NCI-H2081 (cell line): ENCODE measurements around the gene HOXA10.

Experiments used
- DNase-seq, 2 experiments: peaks; one replicate each; lab custom pipeline; 2025; lab: John Stamatoyannopoulos, UW

The HOXA10 gene

GRCh38 chr7:27166531-27167505 lies 7.3 kb downstream of the HOXA10 start:
- DNase-seq, result peak; percentile 18 to 57

DNA sequence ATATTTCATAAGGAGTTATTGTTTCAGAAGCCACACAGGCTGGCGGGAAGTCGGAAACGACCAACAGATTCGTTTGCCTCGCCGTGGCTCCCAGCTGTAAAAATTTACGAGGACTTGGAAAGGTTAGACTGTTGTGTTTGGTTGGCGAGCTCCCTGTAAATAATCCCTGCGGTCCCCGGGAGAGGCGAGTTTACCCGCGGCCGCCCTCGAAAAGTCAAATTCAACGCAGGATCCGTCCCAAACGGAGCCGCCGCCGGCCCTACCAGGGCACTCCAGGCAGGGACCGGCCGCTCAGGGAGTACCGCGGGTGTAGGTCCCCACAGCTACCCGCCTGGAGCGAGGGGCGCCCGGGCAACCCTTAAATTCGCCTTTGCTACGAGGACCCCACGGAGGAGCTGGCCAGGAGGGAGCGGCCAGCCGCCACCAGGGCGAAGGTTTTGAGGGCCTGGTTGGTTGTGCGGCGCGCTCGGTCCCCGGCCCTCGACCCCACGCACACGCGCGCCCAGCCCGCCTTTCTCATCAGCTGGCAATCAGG lies 8.1 kb downstream of the HOXA10 start:
- no peak for DNase-seq

DNA sequence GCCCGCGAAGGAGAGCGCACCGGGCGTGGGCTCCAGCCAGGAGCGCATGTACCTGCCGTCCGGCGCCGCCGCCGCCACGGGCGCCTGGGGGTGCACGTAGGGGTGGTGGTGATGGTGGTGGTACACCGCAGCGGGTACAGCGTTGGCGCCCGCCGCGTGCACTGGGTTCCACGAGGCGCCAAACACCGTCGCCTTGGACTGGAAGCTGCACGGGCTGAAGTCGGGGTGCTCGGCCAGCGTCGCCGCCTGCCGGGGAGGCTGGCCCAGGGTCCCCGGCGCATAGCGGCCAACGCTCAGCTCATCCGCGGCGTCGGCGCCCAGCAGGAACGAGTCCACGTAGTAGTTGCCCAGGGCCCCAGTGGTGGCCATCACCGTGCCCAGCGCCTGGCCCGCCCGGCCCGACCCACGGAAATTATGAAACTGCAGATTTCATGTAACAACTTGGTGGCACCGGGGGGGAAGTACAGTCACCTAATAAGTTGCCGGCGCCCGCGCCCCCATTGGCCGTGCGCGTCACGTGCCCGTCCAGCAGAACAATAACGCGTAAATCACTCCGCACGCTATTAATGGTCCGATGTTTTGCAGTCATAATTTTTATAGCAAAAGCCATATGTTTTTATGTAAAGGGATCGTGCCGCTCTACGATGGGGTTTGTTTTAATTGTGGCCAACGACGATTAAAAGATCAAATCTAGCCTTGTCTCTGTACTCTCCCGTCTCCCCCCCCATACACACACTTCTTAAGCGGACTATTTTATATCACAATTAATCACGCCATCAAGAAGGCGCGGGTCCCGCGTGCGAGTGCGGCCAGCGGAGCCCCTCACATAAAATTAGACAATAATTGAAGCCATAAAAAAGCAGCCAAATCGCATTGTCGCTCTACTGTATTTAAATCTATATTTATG lies 8.8 kb downstream of the HOXA10 start, which contains the start of gene HOXA9:
Gene HOXA9 (minus strand): TSS at position 449 of the 907 bp plus-strand sequence. CDS start 80 bp downstream, at position 369.
- DNase-seq, result no peak

DNA sequence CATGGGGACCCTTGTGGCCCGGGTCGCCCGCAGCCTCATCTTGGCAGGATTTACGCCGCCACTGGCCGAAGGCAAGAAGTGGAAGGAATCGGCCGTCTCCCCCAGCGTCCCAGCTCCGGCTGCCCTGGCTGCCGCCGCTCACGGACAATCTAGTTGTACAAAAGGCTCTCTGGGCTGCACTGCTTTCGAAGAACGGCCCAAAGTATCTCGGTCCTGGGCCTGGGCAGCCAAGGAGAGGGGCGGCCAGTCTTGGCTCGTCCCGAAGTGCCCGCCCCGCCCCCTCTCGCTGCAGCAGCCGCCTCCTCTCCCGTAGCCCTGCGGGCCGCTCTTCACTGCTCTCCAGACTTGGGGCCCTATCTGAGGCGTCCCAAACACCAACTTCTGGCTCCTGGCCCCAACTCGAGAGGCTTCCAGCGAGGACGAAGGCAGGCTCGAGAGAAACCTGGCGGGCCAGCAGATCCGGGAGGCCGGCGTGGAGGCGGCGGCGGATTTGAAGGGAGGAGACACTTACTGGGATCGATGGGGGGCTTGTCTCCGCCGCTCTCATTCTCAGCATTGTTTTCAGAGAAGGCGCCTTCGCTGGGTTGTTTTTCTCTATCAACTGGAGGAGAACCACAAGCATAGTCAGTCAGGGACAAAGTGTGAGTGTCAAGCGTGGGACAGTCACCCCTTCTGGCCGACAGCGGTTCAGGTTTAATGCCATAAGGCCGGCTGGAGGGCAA lies 9.6 kb downstream of the HOXA10 start:
- no peak for DNase-seq

DNA sequence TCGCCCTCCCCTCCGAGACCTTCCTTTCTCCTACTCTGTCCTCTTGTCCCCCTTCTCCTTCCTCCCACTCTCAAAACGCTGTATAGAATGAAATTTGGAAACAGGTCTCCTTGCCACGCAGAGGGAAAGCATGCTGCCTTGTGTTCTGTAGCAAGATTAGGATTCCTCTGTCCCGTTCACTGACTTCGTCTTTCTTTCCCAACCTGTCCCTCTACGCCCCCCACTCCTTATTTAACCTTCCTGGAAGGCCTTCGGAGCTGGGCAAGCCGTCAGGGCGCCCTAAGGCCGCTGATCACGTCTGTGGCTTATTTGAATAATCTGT lies 10.1 kb downstream of the HOXA10 start:
- no peak for DNase-seq

GRCh38 chr7:27163288-27164044 lies 10.7 kb downstream of the HOXA10 start:
- no peak for DNase-seq

DNA sequence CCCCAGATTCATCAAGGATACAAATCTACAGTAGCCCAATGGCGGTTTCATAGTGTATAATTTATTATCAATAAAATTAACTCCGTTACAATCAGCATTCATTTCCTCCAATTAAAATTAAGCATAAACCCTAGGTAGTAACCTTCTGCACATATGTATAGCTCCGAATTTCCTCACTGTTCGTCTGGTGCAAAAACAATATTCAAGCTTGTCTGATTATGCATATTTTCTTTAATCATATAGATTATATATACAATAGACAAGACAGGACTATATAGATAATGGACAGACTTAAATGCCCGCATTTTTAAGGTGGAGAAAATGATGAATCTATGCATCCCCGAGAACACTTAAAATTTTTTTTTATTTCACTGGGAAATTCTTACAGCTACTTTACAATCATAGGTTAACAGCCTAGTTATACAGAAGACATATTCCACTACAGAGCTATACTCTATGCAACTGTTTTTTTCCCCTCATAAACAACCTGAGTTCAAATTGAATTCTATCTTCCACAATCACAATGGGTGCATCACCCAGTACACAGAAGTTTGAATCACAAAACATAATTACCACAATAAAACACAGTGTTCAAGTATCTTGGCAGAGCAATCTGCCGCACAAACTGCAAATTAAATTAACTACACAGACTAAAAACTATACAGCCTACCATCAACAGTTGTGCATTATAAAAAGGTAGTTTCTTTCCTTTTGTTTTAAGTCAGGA lies 11.4 kb downstream of the HOXA10 start:
- DNase-seq, result no peak

DNA sequence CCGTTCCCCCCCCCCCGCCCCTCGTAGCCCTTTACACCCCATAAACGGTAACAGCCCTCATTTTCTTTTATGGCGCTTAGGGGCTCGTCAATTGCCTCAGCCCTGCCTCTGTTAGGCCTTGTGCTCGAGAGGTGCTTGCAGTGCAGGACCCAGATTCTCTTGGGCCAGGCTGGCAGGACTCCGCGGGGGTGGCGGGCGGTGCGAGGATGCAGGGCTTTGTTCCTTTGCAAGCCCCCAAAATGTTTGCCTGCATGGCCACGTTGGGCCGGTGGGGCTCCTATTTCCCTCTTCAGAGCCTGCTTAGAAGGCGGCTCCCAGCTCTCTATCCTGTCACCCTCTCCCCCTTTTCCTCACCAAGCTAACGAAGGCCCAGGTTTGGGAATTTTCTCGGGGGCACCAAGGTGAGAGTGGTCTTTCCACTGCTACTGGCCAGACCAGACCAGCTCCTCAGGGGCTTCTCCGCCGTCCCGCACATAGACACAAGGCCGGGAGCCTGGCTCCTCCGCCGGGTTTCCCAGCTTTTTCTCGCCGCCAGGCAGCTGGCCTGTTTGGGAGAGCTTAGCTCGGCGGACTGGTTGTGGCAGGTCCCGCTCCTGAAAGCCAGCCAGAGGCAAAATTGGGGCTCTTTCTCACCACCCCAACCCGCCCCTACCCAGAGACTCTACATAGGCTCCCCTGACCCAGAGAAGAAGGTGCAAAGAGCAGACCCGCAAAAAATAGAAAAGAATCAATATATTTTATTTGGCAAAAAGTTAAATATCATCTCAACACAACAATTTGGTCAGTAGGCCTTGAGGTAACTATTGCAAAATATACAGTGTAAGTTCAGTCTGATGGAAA lies 12.2 kb downstream of the HOXA10 start:
- DNase-seq, result no peak

DNA sequence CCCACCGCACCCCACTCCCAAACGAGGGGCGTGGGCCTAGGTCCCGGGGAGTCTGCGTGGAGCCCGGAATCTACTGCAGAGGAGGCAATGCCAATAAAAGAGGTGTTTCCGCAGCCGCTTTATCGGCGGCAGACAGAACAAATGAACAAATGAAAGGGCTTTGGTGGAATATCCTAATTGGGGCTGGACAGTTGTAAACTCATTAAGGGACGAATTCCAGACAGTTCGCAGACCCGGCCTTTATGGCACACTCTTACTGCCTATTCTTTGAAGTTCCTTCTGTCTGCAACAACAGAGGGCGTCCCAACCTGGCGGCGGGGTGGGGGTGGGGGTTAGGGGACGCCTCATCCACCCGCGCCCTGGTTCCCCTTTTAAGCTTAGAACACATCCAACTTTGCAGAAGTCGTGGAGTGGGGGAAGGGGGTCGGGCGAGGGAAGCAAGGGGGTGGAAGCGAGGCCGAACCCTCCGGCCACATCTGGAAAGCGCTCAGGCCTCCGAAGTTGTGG lies 12.9 kb downstream of the HOXA10 start:
- DNase-seq, result no peak

GRCh38 chr7:27160546-27161213 lies 13.4 kb downstream of the HOXA10 start:
- DNase-seq, result peak; percentile 82 to 85

- no peak for DNase-seq
Observed at GRCh38 chr7:27160145-27160545, 14.0 kb downstream of the HOXA10 start.

DNA sequence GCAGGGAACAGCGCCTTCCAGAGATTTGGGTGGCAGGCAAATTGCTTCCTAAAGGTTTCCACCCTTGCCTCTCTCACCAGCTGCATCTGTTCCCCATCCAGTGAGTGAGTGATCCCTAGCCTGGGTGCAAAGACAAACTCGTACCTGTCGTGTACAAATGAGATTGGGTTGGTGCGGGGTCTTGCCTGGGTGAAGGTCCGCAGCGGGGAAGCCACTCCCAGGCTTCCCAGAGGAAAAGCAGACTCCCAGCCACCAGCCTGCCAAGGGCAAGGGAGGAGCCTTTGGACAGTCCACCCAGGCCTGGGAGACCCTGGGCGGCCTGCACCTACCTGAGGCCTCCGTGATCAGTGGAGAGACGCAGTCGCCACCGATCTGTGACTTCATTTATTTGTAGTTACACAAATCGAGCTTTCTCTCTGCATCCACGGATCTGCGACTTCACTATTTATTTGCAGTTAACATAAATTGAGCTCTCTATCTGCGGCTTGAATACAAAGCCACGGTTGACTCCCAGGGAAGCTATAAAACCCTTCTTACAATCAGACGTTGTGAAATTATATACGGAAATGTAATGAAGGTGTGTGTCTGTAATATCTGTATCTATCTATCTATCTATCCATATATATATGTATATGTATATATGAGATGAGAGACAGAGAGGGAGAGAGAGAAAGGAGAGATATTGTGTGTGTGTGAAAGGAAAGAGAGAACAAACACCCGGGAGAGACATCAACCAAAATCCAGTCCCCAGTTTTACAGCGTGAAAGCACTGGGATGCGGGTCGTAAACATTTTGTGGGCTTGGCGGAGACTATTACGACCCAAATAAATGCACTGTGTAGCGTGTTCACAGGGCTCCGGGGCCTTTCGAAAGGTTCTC lies 14.6 kb downstream of the HOXA10 start:
- DNase-seq, result no peak

DNA sequence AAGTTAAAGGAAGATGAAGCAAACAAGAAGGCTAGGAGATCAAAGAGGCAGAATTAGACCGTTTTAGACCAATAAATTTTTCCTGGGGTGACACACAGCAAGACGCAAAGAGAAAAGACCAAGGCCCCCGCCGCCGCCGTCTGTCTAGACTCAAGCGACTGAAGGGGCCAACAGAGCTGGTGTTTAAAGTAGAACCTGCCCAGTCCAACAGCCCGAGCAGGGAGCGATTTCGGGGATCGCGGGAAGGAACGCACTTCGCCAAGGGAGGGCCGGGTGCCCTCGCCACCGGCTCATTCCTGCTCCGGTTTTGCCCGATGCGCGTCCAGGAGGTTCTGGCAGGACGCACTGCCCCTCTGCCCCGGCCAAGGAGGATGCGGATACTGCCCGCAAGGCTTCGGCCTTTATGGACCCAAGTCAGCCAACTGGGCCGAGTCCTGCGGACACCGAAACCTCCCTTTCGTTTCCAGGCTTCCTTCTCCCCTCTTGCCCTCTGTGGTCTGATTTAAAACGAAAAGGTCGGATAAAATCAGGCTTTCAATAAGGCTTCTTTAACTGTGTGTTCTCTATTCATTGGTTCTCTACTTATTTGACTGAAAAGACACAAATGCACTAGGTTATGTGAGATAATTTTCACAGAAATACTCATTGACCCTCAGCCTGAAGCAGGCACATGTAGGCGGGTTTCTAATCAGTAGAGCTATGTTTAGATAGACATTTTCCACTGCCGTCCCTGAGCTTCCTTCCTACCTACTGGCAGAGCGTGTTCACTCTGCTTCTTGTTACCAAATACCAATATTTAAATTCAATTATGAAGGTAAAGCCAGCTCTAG lies 15.5 kb downstream of the HOXA10 start:
- DNase-seq, result no peak

DNA sequence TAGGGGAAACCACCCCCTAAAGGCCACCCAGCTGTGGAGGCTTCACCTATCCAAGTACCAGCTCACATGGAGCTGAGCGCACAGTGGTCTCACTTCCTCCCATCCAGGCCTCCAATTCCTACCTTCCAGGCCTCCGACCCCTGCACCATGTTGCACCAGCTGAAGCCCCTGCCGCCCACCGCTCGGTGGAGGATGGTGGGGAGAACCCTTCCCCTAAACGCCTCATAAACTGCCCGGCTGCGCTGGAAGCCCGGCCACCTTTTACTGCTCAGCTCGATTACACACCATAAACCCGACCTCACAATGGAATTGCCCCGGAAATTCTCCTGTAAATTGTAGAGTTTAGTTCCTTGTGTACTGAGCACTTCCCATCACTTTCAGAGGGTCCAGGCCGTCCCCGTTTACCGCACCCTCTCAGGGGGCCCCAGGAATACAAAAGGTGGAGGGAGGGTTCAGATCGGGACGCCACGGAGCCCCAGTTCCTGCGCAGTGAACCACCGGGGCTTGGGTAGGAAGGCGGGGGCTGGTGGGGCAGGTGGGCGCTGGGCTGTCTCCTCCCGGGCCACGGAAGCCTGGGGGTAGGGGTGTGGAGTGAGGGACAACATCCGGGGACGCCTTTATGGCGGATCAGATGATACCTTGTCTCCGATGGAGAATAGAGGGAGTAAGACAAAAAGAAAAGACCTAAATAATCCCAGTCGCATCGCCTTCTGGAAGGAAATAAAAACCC lies 16.3 kb downstream of the HOXA10 start:
- DNase-seq, result no peak

GRCh38 chr7:27156916-27157701 lies 17.0 kb downstream of the HOXA10 start:
- DNase-seq, result no peak
